ENCODE data around the gene PIP5K1A.
A peak's percentile ranks its signal among the peaks of the same experiment; 100 is the strongest.

The PIP5K1A gene

GRCh38 chr1:151281969-151282882 lies 83.9 kb downstream of the PIP5K1A start, which contains the start of gene ZNF687 (continued):
- TF ChIP-seq ZNF239 (tag by site-specific recombination; IDR thresholded peaks at IDR 0.05) (no peak), ZNF423 (tag by site-specific recombination; IDR thresholded peaks at IDR 0.05) (0 out of 2 replicates have a peak, but pooled peaks have one; percentile 41), ZNF335 (tag by site-specific recombination; conservative IDR thresholded peaks at IDR 0.05) (peak; percentile 72), BCL11B (tag by site-specific recombination; IDR thresholded peaks at IDR 0.05; ENCODE audit: low read depth) (peak; percentile 94), GLIS2 (tag by site-specific recombination; IDR thresholded peaks at IDR 0.05) (peak; percentile 92), ZNF843 (tag by site-specific recombination; IDR thresholded peaks at IDR 0.05) (peak; percentile 12; the same call in 1 of the 2 replicates), ZFHX2 (tag by site-specific recombination; conservative IDR thresholded peaks at IDR 0.05) (peak; percentile 42; the same call in 1 of the 2 replicates), ZFP3 (tag by site-specific recombination; IDR thresholded peaks at IDR 0.05; ENCODE audit: low read depth) (no peak), ZNF561 (tag by site-specific recombination; IDR thresholded peaks at IDR 0.05; ENCODE audit: borderline replicate concordance) (peak; percentile 88), ZNF501 (tag by site-specific recombination; IDR thresholded peaks at IDR 0.05) (0 out of 2 replicates have a peak, but pooled peaks have one; percentile 48), ZBTB26 (tag by site-specific recombination; optimal IDR thresholded peaks at IDR 0.05) (peak; percentile 49), ZBTB1 (tag by site-specific recombination; IDR thresholded peaks at IDR 0.05) (peak; percentile 98), SP2 (tag by site-specific recombination; IDR thresholded peaks at IDR 0.05) (peak; percentile 99), ZNF610 (tag by site-specific recombination; IDR thresholded peaks at IDR 0.05; ENCODE audit: borderline replicate concordance) (peak; percentile 58), ZIC2 (tag by site-specific recombination; IDR thresholded peaks at IDR 0.05) (peak; percentile 44), ZNF146 (tag by site-specific recombination; IDR thresholded peaks at IDR 0.05) (no peak), ZNF529 (tag by site-specific recombination; IDR thresholded peaks at IDR 0.05; ENCODE audit: insufficient replicate concordance) (no peak), SP7 (tag by site-specific recombination; IDR thresholded peaks at IDR 0.05) (peak; percentile 26; the same call in 1 of the 2 replicates), KLF9 (tag by site-specific recombination; IDR thresholded peaks at IDR 0.05; ENCODE audit: low read depth) (peak; percentile 80), KLF10 (tag by site-specific recombination; IDR thresholded peaks at IDR 0.05) (peak; percentile 52; the same call in 1 of the 2 replicates), GLI2 (tag by site-specific recombination; IDR thresholded peaks at IDR 0.05; ENCODE audit: borderline replicate concordance, low read depth) (no peak), ZBTB17 (tag by site-specific recombination; IDR thresholded peaks at IDR 0.05) (peak; percentile 97), KLF17 (tag by site-specific recombination; IDR thresholded peaks at IDR 0.05) (peak; percentile 53), EGR2 (tag by site-specific recombination; IDR thresholded peaks at IDR 0.05; ENCODE audit: low read depth) (peak; percentile 62), ZNF24 (tag by site-specific recombination; IDR thresholded peaks at IDR 0.05) (peak; percentile 57; the same call in 1 of the 2 replicates), BCL11A (tag by site-specific recombination; IDR thresholded peaks at IDR 0.05; ENCODE audit: low read depth) (peak; percentile 53; the same call in 1 of the 2 replicates), ZNF169 (tag by site-specific recombination; IDR thresholded peaks at IDR 0.05) (no peak)
- TF ChIP-seq, protein P1, sequence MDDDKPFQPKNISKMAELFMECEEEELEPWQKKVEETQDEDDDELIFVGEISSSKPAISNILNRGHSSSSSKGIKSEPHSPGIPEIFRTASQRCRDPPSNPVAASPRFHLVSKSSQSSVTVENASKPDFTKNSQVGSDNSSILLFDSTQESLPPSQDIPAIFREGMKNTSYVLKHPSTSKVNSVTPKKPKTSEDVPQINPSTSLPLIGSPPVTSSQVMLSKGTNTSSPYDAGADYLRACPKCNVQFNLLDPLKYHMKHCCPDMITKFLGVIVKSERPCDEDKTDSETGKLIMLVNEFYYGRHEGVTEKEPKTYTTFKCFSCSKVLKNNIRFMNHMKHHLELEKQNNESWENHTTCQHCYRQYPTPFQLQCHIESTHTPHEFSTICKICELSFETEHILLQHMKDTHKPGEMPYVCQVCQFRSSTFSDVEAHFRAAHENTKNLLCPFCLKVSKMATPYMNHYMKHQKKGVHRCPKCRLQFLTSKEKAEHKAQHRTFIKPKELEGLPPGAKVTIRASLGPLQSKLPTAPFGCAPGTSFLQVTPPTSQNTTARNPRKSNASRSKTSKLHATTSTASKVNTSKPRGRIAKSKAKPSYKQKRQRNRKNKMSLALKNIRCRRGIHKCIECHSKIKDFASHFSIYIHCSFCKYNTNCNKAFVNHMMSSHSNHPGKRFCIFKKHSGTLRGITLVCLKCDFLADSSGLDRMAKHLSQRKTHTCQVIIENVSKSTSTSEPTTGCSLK (tag by site-specific recombination; IDR thresholded peaks at IDR 0.05): no peak
- TF ChIP-seq, protein P2, sequence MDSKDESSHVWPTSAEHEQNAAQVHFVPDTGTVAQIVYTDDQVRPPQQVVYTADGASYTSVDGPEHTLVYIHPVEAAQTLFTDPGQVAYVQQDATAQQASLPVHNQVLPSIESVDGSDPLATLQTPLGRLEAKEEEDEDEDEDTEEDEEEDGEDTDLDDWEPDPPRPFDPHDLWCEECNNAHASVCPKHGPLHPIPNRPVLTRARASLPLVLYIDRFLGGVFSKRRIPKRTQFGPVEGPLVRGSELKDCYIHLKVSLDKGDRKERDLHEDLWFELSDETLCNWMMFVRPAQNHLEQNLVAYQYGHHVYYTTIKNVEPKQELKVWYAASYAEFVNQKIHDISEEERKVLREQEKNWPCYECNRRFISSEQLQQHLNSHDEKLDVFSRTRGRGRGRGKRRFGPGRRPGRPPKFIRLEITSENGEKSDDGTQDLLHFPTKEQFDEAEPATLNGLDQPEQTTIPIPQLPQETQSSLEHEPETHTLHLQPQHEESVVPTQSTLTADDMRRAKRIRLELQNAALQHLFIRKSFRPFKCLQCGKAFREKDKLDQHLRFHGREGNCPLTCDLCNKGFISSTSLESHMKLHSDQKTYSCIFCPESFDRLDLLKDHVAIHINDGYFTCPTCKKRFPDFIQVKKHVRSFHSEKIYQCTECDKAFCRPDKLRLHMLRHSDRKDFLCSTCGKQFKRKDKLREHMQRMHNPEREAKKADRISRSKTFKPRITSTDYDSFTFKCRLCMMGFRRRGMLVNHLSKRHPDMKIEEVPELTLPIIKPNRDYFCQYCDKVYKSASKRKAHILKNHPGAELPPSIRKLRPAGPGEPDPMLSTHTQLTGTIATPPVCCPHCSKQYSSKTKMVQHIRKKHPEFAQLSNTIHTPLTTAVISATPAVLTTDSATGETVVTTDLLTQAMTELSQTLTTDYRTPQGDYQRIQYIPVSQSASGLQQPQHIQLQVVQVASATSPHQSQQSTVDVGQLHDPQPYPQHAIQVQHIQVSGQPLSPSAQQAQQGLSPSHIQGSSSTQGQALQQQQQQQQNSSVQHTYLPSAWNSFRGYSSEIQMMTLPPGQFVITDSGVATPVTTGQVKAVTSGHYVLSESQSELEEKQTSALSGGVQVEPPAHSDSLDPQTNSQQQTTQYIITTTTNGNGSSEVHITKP (tag by site-specific recombination; IDR thresholded peaks at IDR 0.05): peak; percentile 93
- TF ChIP-seq, protein P3, sequence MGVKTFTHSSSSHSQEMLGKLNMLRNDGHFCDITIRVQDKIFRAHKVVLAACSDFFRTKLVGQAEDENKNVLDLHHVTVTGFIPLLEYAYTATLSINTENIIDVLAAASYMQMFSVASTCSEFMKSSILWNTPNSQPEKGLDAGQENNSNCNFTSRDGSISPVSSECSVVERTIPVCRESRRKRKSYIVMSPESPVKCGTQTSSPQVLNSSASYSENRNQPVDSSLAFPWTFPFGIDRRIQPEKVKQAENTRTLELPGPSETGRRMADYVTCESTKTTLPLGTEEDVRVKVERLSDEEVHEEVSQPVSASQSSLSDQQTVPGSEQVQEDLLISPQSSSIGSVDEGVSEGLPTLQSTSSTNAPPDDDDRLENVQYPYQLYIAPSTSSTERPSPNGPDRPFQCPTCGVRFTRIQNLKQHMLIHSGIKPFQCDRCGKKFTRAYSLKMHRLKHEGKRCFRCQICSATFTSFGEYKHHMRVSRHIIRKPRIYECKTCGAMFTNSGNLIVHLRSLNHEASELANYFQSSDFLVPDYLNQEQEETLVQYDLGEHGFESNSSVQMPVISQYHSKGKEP (tag by site-specific recombination; IDR thresholded peaks at IDR 0.05): peak; percentile 16; the same call in 1 of the 2 replicates
